Retinal pigment epithelial cell (primary cell): ENCODE results near the gene TBC1D1.

Experiments used
- DNase-seq: peaks from one replicate; pipeline ENCODE4 v3.0.0-alpha.2; 2010; ENCODE audit warnings: low read depth
- H3K4me3 ChIP-seq: 2 replicates; pipeline ENCODE4 v1.5.1; 2011; ENCODE audit warnings: mild to moderate bottlenecking, low read length, control low read depth, moderate library complexity
- CTCF ChIP-seq: conservative IDR thresholded peaks from 2 replicates; pipeline ENCODE4 v1.5.1; 2011; ENCODE audit warnings: low read depth, low read length, control low read depth, inconsistent platforms

The TBC1D1 gene

GRCh38 chr4:38099908-38100407, 209.1 kb downstream of the TBC1D1 start:
- TF ChIP-seq CTCF = no peak
- DNase-seq = no peak
- no peak overlapping the region for H3K4me3 ChIP-seq

DNA sequence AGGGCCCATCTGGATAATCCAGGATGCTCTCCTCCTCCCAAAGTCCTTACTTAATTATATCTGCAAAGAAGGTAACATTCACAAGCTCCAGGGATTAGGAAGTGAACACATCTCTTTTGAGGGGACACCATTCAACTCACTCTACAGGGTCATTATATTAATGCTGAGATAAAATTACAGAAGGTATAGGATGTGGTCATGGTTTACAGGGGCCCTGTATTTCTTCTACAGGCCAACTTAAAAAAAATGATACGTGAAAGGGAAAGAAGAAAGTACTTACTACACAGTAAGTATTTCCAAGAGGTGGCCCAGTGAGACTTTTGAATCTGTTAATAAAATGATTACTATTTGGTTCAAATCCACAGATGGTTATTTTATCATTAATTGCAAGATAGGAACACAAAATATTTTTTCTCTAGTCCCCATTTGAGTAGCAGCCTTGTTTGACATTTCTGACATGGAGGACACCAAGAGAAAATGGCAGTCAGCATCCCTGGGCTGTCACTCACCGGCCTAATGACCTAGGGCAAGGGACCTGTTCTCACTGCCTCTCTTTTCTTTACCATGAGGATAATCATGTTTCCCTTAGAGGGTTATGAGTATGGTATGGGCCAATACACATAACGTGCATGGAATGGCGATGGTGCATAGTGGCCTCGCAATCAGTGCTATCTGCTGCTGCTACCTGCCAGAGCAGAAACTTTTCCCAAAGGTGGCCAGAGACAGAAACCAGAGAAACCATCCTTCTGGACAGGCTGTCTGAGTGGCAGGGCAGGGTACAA, 209.8 kb downstream of the TBC1D1 start:
- no peak overlapping the region for H3K4me3 ChIP-seq
- DNase-seq = no peak
- no peak for TF ChIP-seq CTCF

DNA sequence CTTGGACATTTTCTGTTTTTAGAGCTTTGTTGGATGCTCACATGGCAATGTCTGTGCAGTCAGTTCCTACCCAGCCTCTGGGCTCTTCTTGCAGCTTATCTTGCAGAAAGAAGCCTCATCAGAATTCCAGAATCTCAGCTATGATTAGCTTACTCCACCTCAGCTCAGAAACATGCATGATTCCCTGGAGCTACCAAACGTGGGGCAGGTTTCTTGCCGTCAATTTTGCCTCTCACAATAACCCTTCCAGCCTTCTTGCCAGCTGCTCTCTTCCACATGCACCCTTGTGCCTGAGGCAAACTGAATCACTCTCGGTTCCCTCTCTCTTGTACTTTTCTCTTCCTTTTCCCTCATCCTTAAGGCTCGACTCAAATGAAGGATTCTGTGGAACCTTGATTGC, 210.7 kb downstream of the TBC1D1 start:
- no peak for TF ChIP-seq CTCF
- no peak for DNase-seq
- H3K4me3 ChIP-seq = no peak overlapping the region

- DNase-seq = no peak
- no peak overlapping the region for H3K4me3 ChIP-seq
- no peak for TF ChIP-seq CTCF
Measured at GRCh38 chr4:38102957-38103588, 212.2 kb downstream of the TBC1D1 start.

DNA sequence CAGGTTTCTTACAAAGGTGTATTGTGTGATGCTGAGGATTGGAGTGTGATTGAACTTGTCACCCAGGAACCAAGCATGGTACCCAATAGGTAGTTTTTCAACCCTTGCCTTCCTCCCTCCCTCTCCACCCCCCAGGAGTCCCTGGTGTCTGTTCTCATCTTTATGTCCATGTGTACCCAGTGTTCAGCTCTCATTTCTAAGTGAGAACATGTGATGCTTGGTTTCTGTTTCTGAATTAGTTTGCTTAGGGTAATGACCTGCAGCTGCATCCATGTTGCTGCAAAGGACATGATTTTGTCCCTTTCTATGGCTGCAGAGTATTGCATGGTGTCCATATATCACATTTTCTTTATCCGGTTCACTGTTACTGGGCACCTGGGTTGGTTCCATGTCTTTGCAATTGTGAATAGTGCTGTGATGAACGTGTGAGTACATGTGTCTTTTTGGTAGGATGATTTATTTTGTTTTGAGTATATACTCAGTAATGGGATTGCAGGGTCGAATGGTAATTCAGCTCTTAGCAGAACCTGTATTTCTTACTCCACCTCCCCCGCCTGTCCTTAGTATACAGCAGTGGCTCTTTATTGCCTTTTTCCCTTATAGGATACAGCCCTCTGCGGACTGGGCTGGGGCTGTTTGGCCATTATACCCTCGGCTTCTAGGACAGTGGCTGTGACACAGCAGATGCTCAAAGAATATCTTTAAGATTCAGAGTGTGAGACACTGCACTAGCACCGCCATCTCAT, 214.8 kb downstream of the TBC1D1 start:
- DNase-seq = no peak
- no peak overlapping the region for H3K4me3 ChIP-seq
- TF ChIP-seq CTCF = no peak

DNA sequence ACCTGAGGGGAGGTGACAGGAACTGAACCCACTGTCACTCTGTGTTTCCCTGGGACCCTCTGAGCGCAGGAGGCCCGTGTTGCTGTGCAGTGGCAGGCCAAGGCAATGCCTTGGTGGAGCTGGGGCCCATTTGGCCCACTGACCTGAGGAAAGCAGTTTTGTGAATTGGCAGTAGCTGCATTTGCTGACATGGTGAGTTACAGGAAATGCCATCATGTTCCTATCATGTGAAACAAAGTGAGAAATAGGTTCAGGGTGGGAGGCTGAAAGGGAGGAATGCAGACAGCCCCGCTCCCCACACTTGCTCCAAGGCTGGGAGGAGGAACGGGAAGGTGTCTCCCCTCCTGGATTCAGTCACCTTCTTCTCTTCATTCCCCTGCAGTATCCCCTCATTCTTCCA, 215.4 kb downstream of the TBC1D1 start:
- DNase-seq = no peak
- H3K4me3 ChIP-seq = no peak overlapping the region
- no peak for TF ChIP-seq CTCF
